Large intestine (tissue), 3 donors: ENCODE results near the gene CSE1L. TPM values are rescaled to one million over a fixed set of nuclear protein-coding genes. Genes with fewer than 3 reads are reported as not detected.
"Not testable (repeated sequence)": the region's sequence is repeated elsewhere in the genome, so short reads cannot be mapped to it uniquely, and the experiment has no call there.

ENCODE experiments used
- DNase-seq, 2 donors: peaks; one replicate each; pipeline versions ENCODE4 v3.0.0 to v3.0.0-alpha.2; 2013
- H3K27ac ChIP-seq: one replicate; pipeline ENCODE4 v1.5.1; 2013; ENCODE audit warnings: low read length
- H3K27me3 ChIP-seq: 2 replicates; pipeline ENCODE4 v1.6.1; 2013; ENCODE audit warnings: low read length; ENCODE audit not compliant: control insufficient read depth, insufficient read depth
- H3K36me3 ChIP-seq: 2 replicates; pipeline ENCODE4 v1.6.1; 2013; ENCODE audit warnings: low read length; ENCODE audit not compliant: control insufficient read depth, insufficient read depth
- H3K4me1 ChIP-seq: one replicate; pipeline ENCODE4 v1.6.1; 2013; ENCODE audit warnings: low read length; ENCODE audit not compliant: control insufficient read depth, insufficient read depth
- H3K4me3 ChIP-seq: one replicate; pipeline ENCODE4 v1.5.1; 2013; ENCODE audit warnings: low read length
- H3K9me3 ChIP-seq: one replicate; pipeline ENCODE4 v1.6.1; 2013; ENCODE audit warnings: mild to moderate bottlenecking, low read depth, low read length, moderate library complexity; ENCODE audit not compliant: control insufficient read depth
- WGBS: methylation state at CpG from one replicate; pipeline ENCODE4 v1.1.5; 2013; ENCODE audit warnings: low lambda C conversion rate; ENCODE audit not compliant: insufficient coverage; 5-methylcytosine and 5-hydroxymethylcytosine counted together
- polyA plus RNA-seq: library from polyadenylated mRNA; unstranded; fragments of 120-200 nt; gene quantifications from one replicate; pipeline ENCODE4 v1.2.1, GENCODE V29; 2013

CSE1L gene
- polyA plus RNA-seq, 1 donor: 52.2 TPM

- H3K9me3 ChIP-seq: no peaks in the 10 kb centered on the region
- peaks cover 6% of the 10 kb centered on the region for H3K36me3 ChIP-seq
- no CpG with 5 or more reads among the region's 4 CpGs for WGBS
- peak in 1 of 2 donors; percentile 9 for DNase-seq
- no peak overlapping the region for H3K27ac ChIP-seq
- no peak overlapping the region for H3K4me3 ChIP-seq
- peaks cover 6% of the 10 kb centered on the region for H3K4me1 ChIP-seq
- no peaks in the 10 kb centered on the region for H3K27me3 ChIP-seq
Measured at GRCh38 chr20:49054056-49054643, 8.0 kb downstream of the CSE1L start.

GRCh38 chr20:49063279-49063678 lies 17.2 kb downstream of the CSE1L start:
- Histone ChIP-seq H3K27ac (no peak overlapping the region), H3K9me3 (no peaks in the 10 kb centered on the region), H3K27me3 (no peaks in the 10 kb centered on the region), H3K4me1 (no peaks in the 10 kb centered on the region), H3K4me3 (no peak overlapping the region), H3K36me3 (peaks cover 38% of the 10 kb centered on the region)
- DNase-seq: no peak
- WGBS: 100% methylated on average over 1 of the region's 3 CpGs

DNA sequence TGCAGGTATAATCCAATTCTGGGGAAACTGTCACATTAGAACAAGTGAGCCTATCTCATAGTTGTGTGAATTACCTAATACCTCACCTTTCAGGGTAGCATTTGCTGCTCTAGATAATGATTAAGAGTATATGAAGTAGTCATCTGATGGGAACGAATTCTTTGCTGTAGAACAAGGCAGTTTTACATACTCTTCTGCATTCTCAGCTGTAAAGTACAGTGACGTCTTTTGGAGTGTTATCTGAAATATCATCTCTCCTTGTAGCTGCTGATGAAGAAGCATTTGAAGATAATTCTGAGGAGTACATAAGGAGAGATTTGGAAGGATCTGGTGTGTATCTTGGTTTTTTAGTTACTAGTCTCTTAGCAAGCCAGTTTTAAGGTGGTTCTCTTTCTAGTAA lies 28.4 kb downstream of the CSE1L start:
- no peaks in the 10 kb centered on the region for H3K4me1 ChIP-seq
- DNase-seq: no peak
- H3K27ac ChIP-seq: no peak overlapping the region
- H3K9me3 ChIP-seq: no peaks in the 10 kb centered on the region
- peaks cover 67% of the 10 kb centered on the region for H3K36me3 ChIP-seq
- no peaks in the 10 kb centered on the region for H3K27me3 ChIP-seq
- 100% methylated on average over 1 of the region's 2 CpGs for WGBS
- no peak overlapping the region for H3K4me3 ChIP-seq

DNA sequence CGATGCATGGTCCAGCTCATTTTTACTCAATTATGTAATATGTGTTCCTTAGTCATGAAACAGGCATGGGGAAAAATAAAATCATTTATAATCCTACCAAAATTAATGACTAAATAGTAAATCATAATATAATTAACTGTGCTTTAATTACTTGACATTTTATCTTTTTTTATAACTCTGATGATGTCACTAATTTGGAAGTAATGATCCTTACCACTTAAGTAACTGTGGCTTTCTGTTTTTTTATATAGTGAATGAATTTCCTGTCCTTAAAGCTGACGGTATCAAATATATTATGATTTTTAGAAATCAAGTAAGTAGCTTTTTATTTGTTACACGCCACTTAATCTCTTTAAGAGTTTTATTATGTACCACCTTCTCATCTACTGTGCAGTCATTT lies 32.2 kb downstream of the CSE1L start:
- H3K36me3 ChIP-seq: peaks cover 68% of the 10 kb centered on the region
- 93% methylated on average over 2 of the region's 3 CpGs for WGBS

DNA sequence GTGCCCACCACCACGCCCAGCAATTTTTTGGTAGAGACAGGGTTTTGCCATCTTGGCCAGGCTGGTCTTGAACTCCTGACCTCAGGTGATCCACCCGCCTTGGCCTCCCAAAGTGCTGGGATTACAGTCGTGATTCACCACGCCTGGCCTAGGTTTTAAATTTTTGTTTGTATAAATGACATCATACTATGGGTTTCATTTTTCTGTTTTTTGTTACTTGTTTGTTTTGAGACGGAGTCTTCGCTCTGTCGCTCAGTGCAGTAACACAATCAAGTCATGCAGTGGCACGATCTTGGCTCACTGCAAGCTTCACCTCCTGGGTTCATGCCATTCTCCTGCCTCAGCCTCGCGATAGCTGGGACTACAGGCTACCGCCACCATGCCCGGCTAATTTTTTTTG lies 36.2 kb downstream of the CSE1L start:
- peaks cover 68% of the 10 kb centered on the region for H3K36me3 ChIP-seq
- H3K27me3 ChIP-seq, DNase-seq, H3K9me3 ChIP-seq, H3K4me1 ChIP-seq, H3K4me3 ChIP-seq, H3K27ac ChIP-seq: not testable (repeated sequence)
- 100% methylated on average over 3 of the region's 12 CpGs for WGBS

More for the DNA sequence above, 32.2 kb downstream of the CSE1L start:
- Histone ChIP-seq H3K27me3 (no peaks in the 10 kb centered on the region), H3K4me3 (no peak overlapping the region), H3K9me3 (no peaks in the 10 kb centered on the region), H3K27ac (no peak overlapping the region), H3K4me1 (no peaks in the 10 kb centered on the region)
- no peak for DNase-seq

DNA sequence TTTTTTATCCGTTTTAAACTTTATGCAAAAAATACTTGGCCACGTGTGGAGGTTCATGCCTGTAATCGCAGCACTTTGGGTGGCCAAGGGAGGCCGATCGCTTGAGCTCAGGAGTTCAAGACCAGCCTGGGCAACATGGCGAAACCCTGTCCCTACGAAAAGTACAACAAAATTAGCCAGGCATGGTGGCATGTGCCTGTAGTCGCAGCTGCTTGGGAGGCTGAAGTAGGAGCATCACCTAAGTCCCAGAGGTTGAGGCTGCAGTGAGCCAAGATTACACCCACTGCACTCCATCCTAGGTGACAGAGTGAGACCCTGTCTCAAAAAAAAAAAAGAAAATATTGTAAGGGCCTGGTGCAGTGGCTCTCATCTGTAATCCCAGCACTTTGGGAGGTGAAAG lies 45.0 kb downstream of the CSE1L start:
- 93% methylated on average over 2 of the region's 8 CpGs for WGBS
- Histone ChIP-seq H3K27me3 (no peaks in the 10 kb centered on the region), H3K4me1 (no peaks in the 10 kb centered on the region), H3K9me3 (no peaks in the 10 kb centered on the region), H3K27ac (no peak overlapping the region), H3K36me3 (peaks cover 69% of the 10 kb centered on the region), H3K4me3 (no peak overlapping the region)
- DNase-seq: no peak

DNA sequence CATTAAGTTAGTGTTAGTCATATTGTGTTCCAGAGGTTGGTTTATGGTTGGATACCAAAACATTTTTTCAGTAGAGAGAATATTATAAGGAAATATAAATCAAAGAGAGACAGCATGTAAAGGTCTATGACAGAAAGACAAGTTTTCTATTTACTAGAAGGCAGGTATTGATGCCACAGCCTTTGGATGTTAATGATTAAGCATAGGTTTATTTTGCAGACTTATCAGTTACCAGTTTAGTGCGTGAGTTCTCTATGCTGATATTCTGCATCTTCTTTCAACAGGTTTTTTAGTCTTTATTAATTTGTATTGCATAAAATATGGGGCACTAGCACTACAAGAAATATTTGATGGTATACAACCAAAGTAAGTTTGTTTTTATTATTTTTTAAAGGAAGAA lies 45.6 kb downstream of the CSE1L start:
- Histone ChIP-seq H3K9me3 (no peaks in the 10 kb centered on the region), H3K36me3 (peaks cover 70% of the 10 kb centered on the region), H3K4me1 (no peaks in the 10 kb centered on the region), H3K4me3 (no peak overlapping the region), H3K27ac (no peak overlapping the region), H3K27me3 (no peaks in the 10 kb centered on the region)
- WGBS: no CpG with 5 or more reads among the region's 1 CpG
- no peak for DNase-seq

DNA sequence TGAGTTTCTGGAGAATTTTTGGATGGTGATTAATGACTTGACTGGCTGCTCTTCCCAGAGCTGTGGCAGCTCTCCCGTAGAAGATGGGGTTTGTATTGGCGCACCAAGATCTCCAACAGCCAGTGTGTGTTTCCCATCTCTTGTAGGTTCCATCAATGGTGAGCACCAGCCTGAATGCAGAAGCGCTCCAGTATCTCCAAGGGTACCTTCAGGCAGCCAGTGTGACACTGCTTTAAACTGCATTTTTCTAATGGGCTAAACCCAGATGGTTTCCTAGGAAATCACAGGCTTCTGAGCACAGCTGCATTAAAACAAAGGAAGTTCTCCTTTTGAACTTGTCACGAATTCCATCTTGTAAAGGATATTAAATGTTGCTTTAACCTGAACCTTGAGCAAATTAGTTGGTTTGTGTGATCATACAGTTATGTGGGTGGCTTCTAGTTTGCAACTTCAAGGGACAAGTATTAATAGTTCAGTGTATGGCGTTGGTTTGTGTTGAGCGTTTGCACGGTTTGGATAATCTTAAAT lies 50.2 kb downstream of the CSE1L start:
- Histone ChIP-seq H3K36me3 (peaks cover 52% of the 10 kb centered on the region), H3K27me3 (no peaks in the 10 kb centered on the region), H3K9me3 (no peaks in the 10 kb centered on the region), H3K27ac (no peak overlapping the region), H3K4me1 (no peaks in the 10 kb centered on the region), H3K4me3 (no peak overlapping the region)
- WGBS: no CpG with 5 or more reads among the region's 7 CpGs
- DNase-seq: no peak

DNA sequence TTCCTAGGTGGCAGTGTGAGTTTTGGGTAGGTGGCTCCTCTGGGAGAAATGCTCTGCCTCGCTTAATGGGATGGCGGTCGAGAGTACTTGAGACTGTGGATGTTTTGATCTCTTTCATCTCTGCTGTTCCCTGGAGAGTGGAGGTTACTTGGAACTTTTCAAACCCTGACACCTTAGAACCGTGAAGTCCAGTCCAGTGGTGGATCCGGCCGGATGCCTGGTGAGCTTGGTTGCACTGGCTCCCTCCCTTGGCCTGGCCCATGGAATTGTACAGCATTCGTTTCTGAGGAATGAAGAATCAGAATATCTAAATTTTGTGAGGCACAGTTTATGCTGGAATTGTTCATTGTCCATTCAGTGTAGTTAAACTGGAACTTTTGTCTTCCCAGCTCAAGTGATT lies 51.0 kb downstream of the CSE1L start:
- Histone ChIP-seq H3K4me3 (no peak overlapping the region), H3K27ac (no peak overlapping the region), H3K27me3 (no peaks in the 10 kb centered on the region), H3K9me3 (no peaks in the 10 kb centered on the region), H3K4me1 (no peaks in the 10 kb centered on the region), H3K36me3 (peaks cover 57% of the 10 kb centered on the region)
- DNase-seq: no peak
- WGBS: no CpG with 5 or more reads among the region's 7 CpGs

- Histone ChIP-seq H3K27ac (no peak overlapping the region), H3K27me3 (no peaks in the 10 kb centered on the region), H3K36me3 (peaks cover 64% of the 10 kb centered on the region), H3K9me3 (no peaks in the 10 kb centered on the region), H3K4me1 (no peaks in the 10 kb centered on the region), H3K4me3 (no peak overlapping the region)
- WGBS: 100% methylated on average over 1 of the region's 4 CpGs
- DNase-seq: no peak
Measured at GRCh38 chr20:49098136-49098535, 52.0 kb downstream of the CSE1L start.

DNA sequence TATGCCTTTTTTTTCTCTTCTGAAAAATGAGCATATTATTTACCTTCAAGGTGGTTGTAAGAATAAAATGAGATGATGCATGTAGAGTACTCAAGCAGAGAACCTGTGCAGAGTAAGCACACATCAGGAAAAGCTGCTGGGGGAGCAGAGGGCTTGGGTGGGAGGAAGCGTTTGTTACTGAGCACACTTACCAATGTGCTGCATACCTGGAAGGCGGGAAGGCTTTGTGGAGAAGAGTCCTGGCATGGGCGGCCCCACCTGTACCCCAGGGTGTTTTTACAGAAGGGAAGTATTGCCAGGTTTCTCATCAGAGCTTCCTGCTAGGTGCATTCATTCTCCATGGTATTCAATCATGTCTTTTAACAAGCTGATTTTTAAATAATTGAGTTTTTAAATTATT lies 52.9 kb downstream of the CSE1L start:
- H3K4me1 ChIP-seq: no peaks in the 10 kb centered on the region
- no peak overlapping the region for H3K27ac ChIP-seq
- H3K27me3 ChIP-seq: no peaks in the 10 kb centered on the region
- no peaks in the 10 kb centered on the region for H3K9me3 ChIP-seq
- DNase-seq: no peak
- H3K4me3 ChIP-seq: no peak overlapping the region
- WGBS: no CpG with 5 or more reads among the region's 3 CpGs
- peaks cover 69% of the 10 kb centered on the region for H3K36me3 ChIP-seq
